ENCODE measurements around the gene LAMA3.

Gene LAMA3

DNA sequence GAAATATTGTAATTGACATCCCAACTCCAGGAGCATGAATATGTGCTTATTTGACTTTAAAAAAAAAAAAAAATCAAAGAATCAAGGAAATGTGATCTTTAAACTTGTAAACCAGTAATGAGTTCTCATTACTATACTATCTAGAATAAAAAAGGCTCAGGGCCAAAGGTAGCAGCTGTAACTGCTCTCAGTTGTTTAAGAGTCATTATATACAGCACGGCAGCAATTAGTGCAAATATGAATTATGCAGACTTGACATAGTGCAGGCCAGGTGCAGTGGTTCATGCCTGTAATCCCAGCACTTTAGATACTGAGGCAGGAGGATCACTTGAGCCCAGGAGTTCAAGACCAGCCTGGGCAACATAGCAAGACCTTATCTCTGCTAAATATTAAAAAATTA is 199.6 kb downstream of the LAMA3 start:
- H3K4me3 ChIP-seq (ENCODE audit: low read length) = no peak overlapping the region
- no peak for TF ChIP-seq CTCF (IDR thresholded peaks at IDR 0.05; ENCODE audit: insufficient read depth, low read depth, low read length, missing control alignments)
- DNase-seq (ENCODE audit: low read depth) = no peak

DNA sequence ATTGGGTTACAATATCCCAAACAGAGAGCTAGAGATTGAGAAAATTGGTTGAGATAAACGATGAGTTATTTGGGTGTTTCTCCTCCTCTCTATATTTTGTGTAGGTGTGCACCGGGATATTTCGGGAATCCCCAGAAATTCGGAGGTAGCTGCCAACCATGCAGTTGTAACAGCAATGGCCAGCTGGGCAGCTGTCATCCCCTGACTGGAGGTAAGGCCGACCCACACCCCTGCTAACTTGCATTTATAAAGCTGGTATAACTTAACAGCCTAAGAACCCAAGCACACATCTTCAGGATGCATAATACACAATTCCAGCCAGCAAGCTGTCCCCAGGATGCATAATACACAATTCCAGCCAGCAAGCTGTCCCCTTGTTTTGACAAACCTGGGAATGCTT is 200.7 kb downstream of the LAMA3 start:
- no peak for TF ChIP-seq CTCF (IDR thresholded peaks at IDR 0.05; ENCODE audit: insufficient read depth, low read depth, low read length, missing control alignments)
- no peak for DNase-seq (ENCODE audit: low read depth)
- H3K4me3 ChIP-seq (ENCODE audit: low read length) = no peak overlapping the region

- DNase-seq (ENCODE audit: low read depth) = no peak
- H3K4me3 ChIP-seq (ENCODE audit: low read length) = no peak overlapping the region
- TF ChIP-seq CTCF (IDR thresholded peaks at IDR 0.05; ENCODE audit: insufficient read depth, low read depth, low read length, missing control alignments) = no peak
Measured at GRCh38 chr18:23890589-23890988, 201.3 kb downstream of the LAMA3 start.

DNA sequence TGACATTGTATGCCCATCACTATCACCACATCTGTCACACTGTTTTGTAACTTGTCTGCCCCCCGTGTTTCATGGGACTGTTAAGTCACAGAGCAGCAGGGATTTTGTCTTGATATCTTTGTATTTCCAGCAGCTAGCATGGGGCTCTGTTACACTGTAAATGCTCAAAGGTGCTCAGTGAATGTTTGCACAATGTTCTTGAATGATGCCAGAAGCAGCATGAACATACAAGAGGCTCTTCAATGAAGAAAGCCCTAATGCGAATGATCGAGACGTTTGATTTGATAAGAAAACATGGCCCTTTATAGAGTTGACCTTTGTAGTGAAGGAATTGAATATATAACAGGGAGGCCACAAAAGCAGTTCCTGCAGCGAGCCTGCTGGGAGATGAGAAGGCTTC is 204.4 kb downstream of the LAMA3 start:
- TF ChIP-seq CTCF (IDR thresholded peaks at IDR 0.05; ENCODE audit: insufficient read depth, low read depth, low read length, missing control alignments) = no peak
- DNase-seq (ENCODE audit: low read depth) = no peak
- H3K4me3 ChIP-seq (ENCODE audit: low read length) = no peak overlapping the region

- no peak overlapping the region for H3K4me3 ChIP-seq (ENCODE audit: low read length)
- DNase-seq (ENCODE audit: low read depth) = no peak
- no peak for TF ChIP-seq CTCF (IDR thresholded peaks at IDR 0.05; ENCODE audit: insufficient read depth, low read depth, low read length, missing control alignments)
Measured at GRCh38 chr18:23894661-23895175, 205.5 kb downstream of the LAMA3 start.

DNA sequence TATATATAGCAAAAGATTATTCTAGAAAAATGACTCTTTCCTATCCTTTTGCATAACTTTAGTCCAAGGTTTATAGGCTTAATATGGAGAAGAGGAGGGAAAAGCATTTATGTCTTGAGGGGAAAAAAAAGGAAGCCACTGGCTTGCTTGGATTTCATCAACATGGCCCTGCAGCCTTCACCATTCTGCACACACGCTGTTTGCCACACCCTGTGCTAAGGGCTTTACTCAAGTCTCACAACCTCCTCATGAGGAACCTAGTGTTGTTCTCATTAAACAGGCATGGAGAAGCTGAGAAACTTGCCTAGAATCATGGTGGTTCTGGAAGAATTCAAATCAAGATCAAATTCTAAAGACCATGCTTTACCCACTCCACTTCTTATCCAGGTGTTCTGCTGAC is 208.0 kb downstream of the LAMA3 start:
- DNase-seq (ENCODE audit: low read depth) = no peak
- no peak overlapping the region for H3K4me3 ChIP-seq (ENCODE audit: low read length)
- TF ChIP-seq CTCF (IDR thresholded peaks at IDR 0.05; ENCODE audit: insufficient read depth, low read depth, low read length, missing control alignments) = no peak

- no peak for TF ChIP-seq CTCF (IDR thresholded peaks at IDR 0.05; ENCODE audit: insufficient read depth, low read depth, low read length, missing control alignments)
- H3K4me3 ChIP-seq (ENCODE audit: low read length) = no peak overlapping the region
- no peak for DNase-seq (ENCODE audit: low read depth)
Measured at GRCh38 chr18:23897733-23898132, 208.5 kb downstream of the LAMA3 start.
